Spleen (tissue), 7 donors: ENCODE data around the gene BCAR1.
A peak's percentile ranks its signal among the peaks of the same experiment; 100 is the strongest.

Experiments used
- CTCF ChIP-seq, 11 experiments: fragments of 200-600 bp in 7 of 11; fragments of 450-650 bp in 4 of 11; sonication (generic) in 4 of 11; IDR thresholded peaks in 8 of 11; conservative IDR thresholded peaks in 3 of 11; 1 replicate in 7 of 11; 2 replicates in 4 of 11; pipeline versions ENCODE4 v1.4.0 to v1.8.0; 2016 to 2021; ENCODE audit warnings: antibody characterized with exemption in 11 of 11, inconsistent platforms in 4 of 11, mild to moderate bottlenecking in 1 of 11
- POLR2A ChIP-seq, 3 donors: fragments of 450-650 bp; IDR thresholded peaks; one replicate each; pipeline ENCODE4 v1.5.1; 2017; ENCODE audit warnings: antibody characterized with exemption in 3 of 3, mild to moderate bottlenecking in 1 of 3
- POLR2AphosphoS5 ChIP-seq, 3 donors: sonication (generic); formaldehyde crosslinking; IDR thresholded peaks; one replicate each; pipeline ENCODE4 v1.5.1; 2017; ENCODE audit warnings: antibody characterized with exemption in 3 of 3
- donor health status: DM: no; HTN: no; CAD: no; lungs with moderate emphysema.
- donor health status: DM: no; HTN: no; CAD: no.
- donor health status: DM: no; HTN: no; CAD: no.

DNA sequence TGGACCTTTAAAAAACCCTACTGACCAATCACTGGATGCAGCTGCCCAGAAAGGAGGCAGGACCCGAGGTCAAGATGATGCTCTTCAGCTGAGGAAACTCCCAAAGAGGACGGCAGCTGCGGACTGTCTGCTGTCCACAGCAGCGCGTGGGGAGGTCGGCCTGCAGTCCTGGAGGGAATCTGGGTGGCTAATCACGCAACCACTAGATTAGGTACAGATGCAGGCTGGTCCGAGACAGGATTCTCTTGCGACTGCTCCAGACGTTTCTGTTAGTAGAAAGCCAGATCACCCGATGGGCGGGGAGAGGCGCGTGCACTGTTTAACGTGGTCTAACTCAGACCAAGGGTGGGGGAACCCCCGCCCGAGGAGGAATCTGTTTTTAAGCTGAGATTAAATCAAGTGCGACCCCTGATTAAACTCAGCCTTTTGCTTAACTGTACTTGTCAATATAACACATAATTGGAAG lies 53.3 kb downstream of the BCAR1 start:
- no peak for TF ChIP-seq CTCF (IDR thresholded peaks at IDR 0.05 in 8 of 11, conservative IDR thresholded peaks at IDR 0.05 in 3 of 11)
- TF ChIP-seq POLR2AphosphoS5 (IDR thresholded peaks at IDR 0.05), result peak in 1 of 3 donors; percentile 55
- TF ChIP-seq POLR2A (IDR thresholded peaks at IDR 0.05), result no peak
